ENCODE data around the gene SF3A1.
"Not testable (repeated sequence)": the region's sequence is repeated elsewhere in the genome, so short reads cannot be mapped to it uniquely, and the experiment has no call there.

The SF3A1 gene

GRCh38 chr22:30354644-30355043, 2.0 kb downstream of the SF3A1 start:
- no peak for DNase-seq (ENCODE audit: low read depth, low spot score)

GRCh38 chr22:30351226-30351625, 5.5 kb downstream of the SF3A1 start:
- no peak for DNase-seq (ENCODE audit: low read depth, low spot score)

- no peak for DNase-seq (ENCODE audit: low read depth, low spot score)
These were observed 7.9 kb downstream of the SF3A1 start for GRCh38 chr22:30348809-30349208.

- DNase-seq (ENCODE audit: low read depth, low spot score): no peak
These were observed 8.3 kb downstream of the SF3A1 start for GRCh38 chr22:30348404-30348803.

- DNase-seq (ENCODE audit: low read depth, low spot score): no peak
These were observed 9.3 kb downstream of the SF3A1 start for GRCh38 chr22:30347255-30347892.

- no peak for DNase-seq (ENCODE audit: low read depth, low spot score)
These were observed 12.1 kb downstream of the SF3A1 start for GRCh38 chr22:30344447-30345200.

GRCh38 chr22:30340911-30341685, 15.6 kb downstream of the SF3A1 start:
- DNase-seq (ENCODE audit: low read depth, low spot score): no peak

GRCh38 chr22:30338802-30339201, 17.9 kb downstream of the SF3A1 start:
- DNase-seq (ENCODE audit: low read depth, low spot score): no peak

- not testable (repeated sequence) for DNase-seq (ENCODE audit: low read depth, low spot score)
These were observed 18.4 kb downstream of the SF3A1 start for GRCh38 chr22:30338341-30338740.

GRCh38 chr22:30337461-30337778, 19.3 kb downstream of the SF3A1 start:
- no peak for DNase-seq (ENCODE audit: low read depth, low spot score)

- DNase-seq (ENCODE audit: low read depth, low spot score): no peak
These were observed 19.8 kb downstream of the SF3A1 start for GRCh38 chr22:30336752-30337460.

- DNase-seq (ENCODE audit: low read depth, low spot score): no peak
These were observed 21.5 kb downstream of the SF3A1 start for GRCh38 chr22:30335236-30335635.

- no peak for DNase-seq (ENCODE audit: low read depth, low spot score)
These were observed 22.0 kb downstream of the SF3A1 start for GRCh38 chr22:30334646-30335045.

- DNase-seq (ENCODE audit: low read depth, low spot score): no peak
These were observed 23.0 kb downstream of the SF3A1 start for GRCh38 chr22:30333707-30334087.

GRCh38 chr22:30332994-30333706, 23.5 kb downstream of the SF3A1 start:
- DNase-seq (ENCODE audit: low read depth, low spot score): no peak

- no peak for DNase-seq (ENCODE audit: low read depth, low spot score)
These were observed 24.1 kb downstream of the SF3A1 start for GRCh38 chr22:30332551-30332950.

GRCh38 chr22:30328466-30329049, 28.1 kb downstream of the SF3A1 start:
- DNase-seq (ENCODE audit: low read depth, low spot score): no peak

GRCh38 chr22:30327864-30328345, 28.8 kb downstream of the SF3A1 start:
- DNase-seq (ENCODE audit: low read depth, low spot score): no peak

- DNase-seq (ENCODE audit: low read depth, low spot score): no peak
These were observed 29.9 kb downstream of the SF3A1 start, which contains the start of gene TBC1D10A for GRCh38 chr22:30326706-30327362. Gene TBC1D10A (minus strand): TSS chr22:30326941. CDS start chr22:30326881, 60 bp downstream.

GRCh38 chr22:30326255-30326705, 30.4 kb downstream of the SF3A1 start:
- DNase-seq (ENCODE audit: low read depth, low spot score): no peak
